CD14-positive monocyte (primary cell): Measurements from ENCODE around the gene FGF6. TPM values are rescaled to one million over a fixed set of nuclear protein-coding genes. Genes with fewer than 3 reads are reported as not detected.

Source experiments
- DNase-seq, 3 donors: peaks; one replicate each; pipeline ENCODE4 v3.0.0-alpha.2; 2011 to 2022
- H2AFZ ChIP-seq: 2 replicates; pipeline ENCODE4 v1.6.0; 2012; ENCODE audit warnings: mild to moderate bottlenecking, low read depth, low read length, inconsistent platforms; ENCODE audit not compliant: insufficient read depth, poor library complexity, severe bottlenecking
- H3K27ac ChIP-seq, 2 donors: 1 replicate in 1 of 2; 2 replicates in 1 of 2; pipeline ENCODE4 v1.5.1; 2012 to 2013; ENCODE audit warnings: low read length in 2 of 2, control low read depth in 1 of 2, inconsistent platforms in 1 of 2, low read depth in 1 of 2, mild to moderate bottlenecking in 1 of 2
- H3K27me3 ChIP-seq, 2 donors: one replicate each; pipeline versions ENCODE4 v1.6.0 to v1.6.1; 2011 to 2013; ENCODE audit warnings: low read length in 2 of 2; ENCODE audit not compliant: control insufficient read depth in 2 of 2, insufficient read depth in 2 of 2
- H3K36me3 ChIP-seq, 2 donors: replicated peaks in 1 of 2; 1 replicate in 1 of 2; 2 replicates in 1 of 2; pipeline versions ENCODE4 v1.5.1 to v1.6.1; 2012 to 2013; ENCODE audit warnings: low read length in 2 of 2, control low read depth in 1 of 2, inconsistent platforms in 1 of 2, mild to moderate bottlenecking in 1 of 2; ENCODE audit not compliant: insufficient read depth in 2 of 2, control insufficient read depth in 1 of 2
- H3K4me1 ChIP-seq, 2 donors: 1 replicate in 1 of 2; 2 replicates in 1 of 2; pipeline versions ENCODE4 v1.5.1 to v1.6.1; 2012 to 2013; ENCODE audit warnings: low read length in 2 of 2, control low read depth in 1 of 2, inconsistent platforms in 1 of 2, mild to moderate bottlenecking in 1 of 2, moderate library complexity in 1 of 2; ENCODE audit not compliant: insufficient read depth in 2 of 2, control insufficient read depth in 1 of 2
- H3K4me2 ChIP-seq: replicated peaks from 2 replicates; pipeline ENCODE3; 2012; ENCODE audit warnings: low read length, moderate library complexity, mild to moderate bottlenecking; ENCODE audit not compliant: poor library complexity, severe bottlenecking; ENCODE audit errors: extremely low read depth
- H3K4me3 ChIP-seq, 3 experiments: fragments of 200-600 bp in 1 of 3; sonication (generic) in 1 of 3; replicated peaks in 1 of 3; 1 replicate in 2 of 3; 2 replicates in 1 of 3; pipeline ENCODE4 v1.5.1; 2011 to 2013; ENCODE audit warnings: low read length in 3 of 3, mild to moderate bottlenecking in 3 of 3, control low read depth in 2 of 3, low read depth in 2 of 3, inconsistent platforms in 1 of 3, moderate library complexity in 1 of 3
- H3K79me2 ChIP-seq: 2 replicates; pipeline ENCODE4 v1.6.0; 2012; ENCODE audit warnings: mild to moderate bottlenecking, control low read depth, inconsistent platforms, low read length, moderate library complexity; ENCODE audit not compliant: insufficient read depth
- H3K9ac ChIP-seq: 2 replicates; pipeline ENCODE4 v1.6.0; 2017; ENCODE audit warnings: low read length, mild to moderate bottlenecking; ENCODE audit not compliant: insufficient read depth, poor library complexity, severe bottlenecking
- H3K9me3 ChIP-seq, 2 donors: replicated peaks in 1 of 2; 1 replicate in 1 of 2; 2 replicates in 1 of 2; pipeline versions ENCODE4 v1.5.1 to v1.6.1; 2012 to 2013; ENCODE audit warnings: low read length in 2 of 2, control low read depth in 1 of 2; ENCODE audit not compliant: control insufficient read depth in 1 of 2, insufficient read depth in 1 of 2
- H4K20me1 ChIP-seq: 2 replicates; pipeline ENCODE4 v1.6.0; 2012; ENCODE audit warnings: mild to moderate bottlenecking, low read length, control low read depth, moderate library complexity; ENCODE audit not compliant: insufficient read depth
- H3K27ac Mint-ChIP-seq, 7 donors: one replicate each; pipeline ENCODE4 v1.8.0; 2020; ENCODE audit warnings: mild to moderate bottlenecking in 7 of 7, mixed read lengths in 7 of 7, moderate library complexity in 6 of 7, inconsistent platforms in 2 of 7
- H3K27me3 Mint-ChIP-seq, 3 donors: one replicate each; pipeline ENCODE4 v1.8.0; 2021 to 2022; ENCODE audit warnings: low read depth in 3 of 3, mild to moderate bottlenecking in 3 of 3, mixed read lengths in 3 of 3, moderate library complexity in 3 of 3, inconsistent platforms in 1 of 3
- H3K36me3 Mint-ChIP-seq, 2 donors: one replicate each; pipeline ENCODE4 v1.8.0; 2020; ENCODE audit warnings: mixed read lengths in 2 of 2, inconsistent platforms in 1 of 2, mild to moderate bottlenecking in 1 of 2
- H3K4me1 Mint-ChIP-seq: one replicate; pipeline ENCODE4 v1.8.0; 2020; ENCODE audit warnings: mild to moderate bottlenecking, mixed read lengths
- H3K4me3 Mint-ChIP-seq, 2 donors: one replicate each; pipeline ENCODE4 v1.8.0; 2020; ENCODE audit warnings: mild to moderate bottlenecking in 2 of 2, mixed read lengths in 2 of 2, moderate library complexity in 1 of 2
- H3K9me3 Mint-ChIP-seq, 7 donors: one replicate each; pipeline ENCODE4 v1.8.0; 2020 to 2022; ENCODE audit warnings: mixed read lengths in 7 of 7, mild to moderate bottlenecking in 6 of 7, moderate library complexity in 6 of 7, inconsistent platforms in 2 of 7
- CTCF ChIP-seq: fragments of 200-600 bp; IDR thresholded peaks from one replicate; pipeline ENCODE4 v1.8.0; 2022; ENCODE audit warnings: antibody characterized with exemption, mild to moderate bottlenecking
- WGBS: methylation state at CpG from one replicate; pipeline ENCODE4 v1.1.5; 2013; ENCODE audit warnings: missing lambda C conversion rate; ENCODE audit not compliant: insufficient coverage; 5-methylcytosine and 5-hydroxymethylcytosine counted together
- intact Hi-C, 2 donors: fragments of 100-400 bp; cut with micrococcal nuclease; formaldehyde crosslinking; loops; one replicate each; pipeline versions ENCODE4 v1.15.0 to v1.15.1; 2023
- polyA plus RNA-seq, 3 donors: library from polyadenylated mRNA; depleted of rRNA in 1 of 3; unstranded in 2 of 3; stranded (reverse) in 1 of 3; fragments of 300-500 nt in 2 of 3; fragments of >200 nt in 1 of 3; fragmentation: Illumina TruSeq in 2 of 3; gene quantifications; 1 replicate in 2 of 3; 2 replicates in 1 of 3; pipeline ENCODE4 v1.2.3, GENCODE V29; 2012 to 2021

Gene FGF6
- polyA plus RNA-seq, 3 donors, result not detected

- Histone ChIP-seq H4K20me1 (no peaks in the 10 kb centered on the region), H3K27me3 (peaks cover 2 to 9% of the 10 kb centered on the region in 2 donors), H3K9me3 (no peaks in the 10 kb centered on the region), H3K79me2 (no peaks in the 10 kb centered on the region), H3K4me2 (no peak overlapping the region), H3K27ac (no peak overlapping the region), H3K4me1 (peaks cover 0 to 5% of the 10 kb centered on the region in 2 donors), H3K36me3 (peaks cover 30 to 41% of the 10 kb centered on the region in 2 donors), H2AFZ (no peak overlapping the region), H3K9ac (no peak overlapping the region), H3K4me3 (no peak overlapping the region)
- Mint-ChIP-seq H3K36me3 (peaks cover 35 to 42% of the 10 kb centered on the region in 2 donors), H3K4me3 (no peak overlapping the region), H3K9me3 (peaks cover 0 to 6% (median 0%) of the 10 kb centered on the region in 7 donors), H3K4me1 (peaks cover 10% of the 10 kb centered on the region), H3K27me3 (peaks cover 5 to 15% (median 6%) of the 10 kb centered on the region in 3 donors), H3K27ac (no peak overlapping the region)
- DNase-seq, result no peak
- intact Hi-C loops, result no loop called here
- no CpG with 5 or more reads among the region's 4 CpGs for WGBS
- TF ChIP-seq CTCF, result no peak
Observed at GRCh38 chr12:4486049-4486699, 40.6 kb upstream of the FGF6 start.

GRCh38 chr12:4483885-4484823, 38.5 kb upstream of the FGF6 start:
- H3K4me2 ChIP-seq, result no peak overlapping the region
- WGBS, result no CpG with 5 or more reads among the region's 4 CpGs
- no peak overlapping the region for H3K9ac ChIP-seq
- Mint-ChIP-seq H3K4me1 (peaks cover 10% of the 10 kb centered on the region), H3K36me3 (peaks cover 20 to 33% of the 10 kb centered on the region in 2 donors), H3K4me3 (peak overlapping the region in 1 of 2 donors; percentile 17), H3K9me3 (peaks cover 7 to 23% (median 14%) of the 10 kb centered on the region in 7 donors), H3K27ac (peak overlapping the region in 1 of 7 donors; percentile 80), H3K27me3 (peaks cover 10 to 24% (median 19%) of the 10 kb centered on the region in 3 donors)
- intact Hi-C loops, result no loop called here
- no peak overlapping the region for H2AFZ ChIP-seq
- H3K27me3 ChIP-seq, result peaks cover 10 to 14% of the 10 kb centered on the region in 2 donors
- H3K36me3 ChIP-seq, result peaks cover 15 to 21% of the 10 kb centered on the region in 2 donors
- no peaks in the 10 kb centered on the region for H3K79me2 ChIP-seq
- H3K9me3 ChIP-seq, result peaks cover 0 to 10% of the 10 kb centered on the region in 2 donors
- H3K4me3 ChIP-seq, result no peak overlapping the region
- TF ChIP-seq CTCF, result no peak
- peaks cover 0 to 5% of the 10 kb centered on the region in 2 donors for H3K4me1 ChIP-seq
- DNase-seq, result no peak
- no peaks in the 10 kb centered on the region for H4K20me1 ChIP-seq
- no peak overlapping the region for H3K27ac ChIP-seq
